HCT116 (cell line): ENCODE measurements around the gene TBC1D22B. TPM values are rescaled to one million over a fixed set of nuclear protein-coding genes. Genes with fewer than 3 reads are reported as not detected.
"Not testable (repeated sequence)": the region's sequence is repeated elsewhere in the genome, so short reads cannot be mapped to it uniquely, and the experiment has no call there.

Source experiments
- ATAC-seq: fragments of 200-7000 bp; cut with Tn5 transposase; 2 replicates; pipeline ENCODE4 v1.9.1; 2020; ENCODE audit warnings: mild to moderate bottlenecking, moderate library complexity
- BruUV-seq: library from RNA; stranded (reverse); fragments of 400-500 nt; replicated peaks from 2 replicates; lab custom pipeline; 2021; lab: Mats Ljungman, UMichigan
- CTCF ChIA-PET: fragments of 300-600 bp; sonication (Branson Sonifier 250); formaldehyde crosslinking; loops from one replicate; lab custom pipeline; 2021; ENCODE audit warnings: antibody characterized with exemption; lab: Charles Lee
- POLR2A ChIA-PET: fragments of 300-600, 350-600 bp; sonication (Branson Sonifier 250); formaldehyde crosslinking; loops from one replicate; lab custom pipeline; 2021; ENCODE audit warnings: antibody characterized with exemption; lab: Charles Lee
- RAD21 ChIA-PET, 2 experiments: fragments of 300-600 bp; sonication (Branson Sonifier 250); formaldehyde crosslinking; loops; one replicate each; lab custom pipeline; 2023; ENCODE audit warnings: low total read pairs in 2 of 2; ENCODE audit not compliant: uncharacterized antibody in 2 of 2, unreplicated experiment in 2 of 2, low non-redundant PET in 1 of 2; lab: Charles Lee
- DNase-seq: peaks from one replicate; pipeline ENCODE4 v3.0.0-alpha.2; 2010; ENCODE audit warnings: low read depth, low spot score
- H2AFZ ChIP-seq: fragments of 200-600 bp; shearing (Covaris generic), sonication (generic); 2 replicates; pipeline ENCODE4 v1.6.1; 2017; ENCODE audit warnings: low read depth, mixed run types, mixed read lengths, antibody characterized with exemption, low read length; ENCODE audit not compliant: poor library complexity, severe bottlenecking
- H3K27ac ChIP-seq: 2 replicates; pipeline ENCODE4 v1.5.1; 2012; ENCODE audit warnings: low read depth, low read length
- H3K27me3 ChIP-seq: fragments of 200-600 bp; sonication (generic); 2 replicates; pipeline ENCODE4 v1.6.1; 2016; ENCODE audit warnings: mixed run types, low read length, mixed read lengths; ENCODE audit not compliant: insufficient read depth
- H3K36me3 ChIP-seq, 2 experiments: fragments of 200-500 bp in 1 of 2; fragments of 200-600 bp in 1 of 2; sonication (Bioruptor generic) in 1 of 2; sonication (generic) in 1 of 2; 2 replicates each; pipeline versions ENCODE4 v1.5.1 to v1.6.1; 2014 to 2016; ENCODE audit warnings: low read length in 2 of 2, inconsistent platforms in 1 of 2, mixed read lengths in 1 of 2, mixed run types in 1 of 2; ENCODE audit not compliant: insufficient read depth in 2 of 2, control insufficient read depth in 1 of 2
- H3K4me1 ChIP-seq, 2 experiments: fragments of 200-600 bp in 1 of 2; sonication (generic) in 1 of 2; 2 replicates each; pipeline versions ENCODE4 v1.5.1 to v1.6.1; 2012 to 2017; ENCODE audit warnings: low read length in 2 of 2, inconsistent platforms in 1 of 2, mild to moderate bottlenecking in 1 of 2, mixed read lengths in 1 of 2, mixed run types in 1 of 2, moderate library complexity in 1 of 2; ENCODE audit not compliant: insufficient read depth in 2 of 2, control insufficient read depth in 1 of 2
- H3K4me2 ChIP-seq: fragments of 200-600 bp; sonication (generic); 2 replicates; pipeline ENCODE4 v1.6.1; 2017; ENCODE audit warnings: mixed run types, low read length, mixed read lengths
- H3K4me3 ChIP-seq, 2 experiments: fragments of 200-600 bp in 1 of 2; sonication (generic) in 1 of 2; replicated peaks in 1 of 2; 2 replicates each; pipeline ENCODE4 v1.5.1; 2011 to 2016; ENCODE audit warnings: low read length in 2 of 2, control low read depth in 1 of 2, low read depth in 1 of 2, mild to moderate bottlenecking in 1 of 2, mixed read lengths in 1 of 2, mixed run types in 1 of 2
- H3K79me2 ChIP-seq: fragments of 200-600 bp; sonication (generic); 2 replicates; pipeline ENCODE4 v1.6.1; 2017; ENCODE audit warnings: mild to moderate bottlenecking, mixed run types, low read length, moderate library complexity, mixed read lengths; ENCODE audit not compliant: insufficient read depth
- H3K9ac ChIP-seq: fragments of 200-600 bp; sonication (generic); 2 replicates; pipeline ENCODE4 v1.6.1; 2016; ENCODE audit warnings: low read length, mixed read lengths
- H3K9me2 ChIP-seq: fragments of 200-600 bp; sonication (generic), shearing (Covaris generic); 2 replicates; pipeline ENCODE4 v1.6.1; 2017; ENCODE audit warnings: mixed run types, mild to moderate bottlenecking, moderate library complexity; ENCODE audit not compliant: insufficient read depth
- H3K9me3 ChIP-seq, 2 experiments: fragments of 200-500 bp in 1 of 2; fragments of 200-600 bp in 1 of 2; sonication (Bioruptor generic) in 1 of 2; sonication (generic) in 1 of 2; 2 replicates each; pipeline ENCODE4 v1.6.1; 2014 to 2017; ENCODE audit warnings: low read length in 2 of 2, mixed read lengths in 2 of 2, inconsistent platforms in 1 of 2, low read depth in 1 of 2, mild to moderate bottlenecking in 1 of 2, mixed run types in 1 of 2, moderate library complexity in 1 of 2; ENCODE audit not compliant: control insufficient read depth in 1 of 2, insufficient read depth in 1 of 2
- H4K20me1 ChIP-seq: fragments of 200-600 bp; sonication (generic), shearing (Covaris generic); 2 replicates; pipeline ENCODE4 v1.6.1; 2017; ENCODE audit warnings: mixed run types, mild to moderate bottlenecking, moderate library complexity; ENCODE audit not compliant: insufficient read depth
- EGR1 ChIP-seq: IDR thresholded peaks from 2 replicates; pipeline ENCODE4 v1.6.1; 2012; ENCODE audit warnings: low read depth
- ELF1 ChIP-seq: IDR thresholded peaks from 2 replicates; pipeline ENCODE4 v1.6.1; 2012; ENCODE audit warnings: low read depth, borderline replicate concordance
- EZH2 ChIP-seq: fragments of 200-600 bp; sonication (generic); IDR thresholded peaks from 2 replicates; pipeline ENCODE4 v1.6.1; 2017; ENCODE audit warnings: antibody characterized with exemption, mixed run types
- EZH2phosphoT487 ChIP-seq: fragments of 200-600 bp; IDR thresholded peaks from 2 replicates; pipeline ENCODE4 v1.6.1; 2018; ENCODE audit warnings: antibody characterized with exemption, borderline replicate concordance
- FOSL1 ChIP-seq: IDR thresholded peaks from 2 replicates; pipeline ENCODE4 v1.6.1; 2012; ENCODE audit warnings: low read depth
- JUND ChIP-seq: IDR thresholded peaks from 2 replicates; pipeline ENCODE4 v1.6.1; 2012
- MAX ChIP-seq: IDR thresholded peaks from 2 replicates; pipeline ENCODE4 v1.6.1; 2012
- POLR2AphosphoS5 ChIP-seq: IDR thresholded peaks from 2 replicates; pipeline ENCODE4 v1.6.1; 2011; ENCODE audit warnings: mild to moderate bottlenecking, low read depth, low read length, moderate library complexity
- SIN3A ChIP-seq: IDR thresholded peaks from 2 replicates; pipeline ENCODE4 v1.6.1; 2012; ENCODE audit warnings: low read depth
- YY1 ChIP-seq: IDR thresholded peaks from 2 replicates; pipeline ENCODE4 v1.6.1; 2011; ENCODE audit warnings: low read length, low read depth, moderate library complexity, mild to moderate bottlenecking; ENCODE audit not compliant: insufficient replicate concordance; ENCODE audit errors: extremely low read depth
- ZFX ChIP-seq: fragments of 450-650 bp; IDR thresholded peaks from 2 replicates; pipeline ENCODE4 v1.6.1; 2017
- ZNF274 ChIP-seq: fragments of 200-500 bp; sonication (Bioruptor generic); IDR thresholded peaks from 2 replicates; pipeline ENCODE4 v1.6.1; 2014; ENCODE audit warnings: mild to moderate bottlenecking, low read depth, low read length, inconsistent platforms
- intact Hi-C: fragments of 100-400 bp; cut with micrococcal nuclease; formaldehyde crosslinking; loops from 2 replicates; pipeline ENCODE4 v1.10.0; 2022
- total RNA-seq: library from RNA; stranded (reverse); gene quantifications from one replicate; pipeline ENCODE4 v1.2.1, GENCODE V29; 2021; ENCODE audit not compliant: unreplicated experiment

The TBC1D22B gene
- total RNA-seq, 1 experiment from 2014 or later = 9.1 TPM

GRCh38 chr6:37305841-37306425 is 48.4 kb downstream of the TBC1D22B start:
- BruUV-seq = no TSS peak
- H3K27me3 ChIP-seq = no peaks in the 10 kb centered on the region
- intact Hi-C loops = loop anchor here (5.0 kb wide), 1 partner anchor 289 kb away; no protein-coding TSS in a partner anchor
- DNase-seq = no peak
- no peak overlapping the region for H3K9ac ChIP-seq
- ATAC-seq = no peak
- H2AFZ ChIP-seq = no peak overlapping the region
- H4K20me1 ChIP-seq = no peaks in the 10 kb centered on the region
- H3K4me1 ChIP-seq = no peaks in the 10 kb centered on the region
- no peak overlapping the region for H3K4me2 ChIP-seq
- ChIA-PET POLR2A (no interaction called here), RAD21 (no interaction called here), CTCF (no interaction called here)
- H3K36me3 ChIP-seq = peaks cover 5 to 8% of the 10 kb centered on the region in 2 experiments; a peak in 2 of 4 replicates
- H3K79me2 ChIP-seq = no peaks in the 10 kb centered on the region
- H3K9me2 ChIP-seq = no peaks in the 10 kb centered on the region
- H3K4me3 ChIP-seq = no peak overlapping the region
- no peak overlapping the region for H3K27ac ChIP-seq
- no peak for TF ChIP-seq EZH2
- TF ChIP-seq ZNF274 = no peak
- no peak for TF ChIP-seq SIN3A
- no peak for TF ChIP-seq YY1
- no peak for TF ChIP-seq ZFX
- TF ChIP-seq POLR2AphosphoS5 = no peak
- TF ChIP-seq EGR1 = no peak
- TF ChIP-seq ELF1 = no peak
- H3K9me3 ChIP-seq = no peaks in the 10 kb centered on the region

GRCh38 chr6:37306624-37307222 is 49.2 kb downstream of the TBC1D22B start:
- intact Hi-C loops = loop anchor here (5.0 kb wide), 1 partner anchor 289 kb away; no protein-coding TSS in a partner anchor
- POLR2A ChIA-PET = no interaction called here

GRCh38 chr6:37307484-37307883 is 49.9 kb downstream of the TBC1D22B start:
- H3K9me3 ChIP-seq, ATAC-seq, BruUV-seq, H4K20me1 ChIP-seq, H3K27me3 ChIP-seq, RAD21 ChIA-PET, POLR2A ChIA-PET, H3K36me3 ChIP-seq, DNase-seq, H3K9me2 ChIP-seq, H3K4me3 ChIP-seq, H3K9ac ChIP-seq, H3K27ac ChIP-seq, H3K4me1 ChIP-seq, H3K79me2 ChIP-seq, H3K4me2 ChIP-seq, H2AFZ ChIP-seq, CTCF ChIA-PET: not testable (repeated sequence)
- intact Hi-C loops = loop anchor here (5.0 kb wide), 1 partner anchor 290 kb away; no protein-coding TSS in a partner anchor

More at GRCh38 chr6:37306624-37307222, 49.2 kb downstream of the TBC1D22B start:
- no peaks in the 10 kb centered on the region for H3K79me2 ChIP-seq
- no peak overlapping the region for H3K4me2 ChIP-seq
- CTCF ChIA-PET = no interaction called here
- H3K4me1 ChIP-seq = no peaks in the 10 kb centered on the region
- no peaks in the 10 kb centered on the region for H3K27me3 ChIP-seq
- DNase-seq (no peak), ATAC-seq (no peak)
- H3K9ac ChIP-seq = no peak overlapping the region
- H2AFZ ChIP-seq = no peak overlapping the region
- BruUV-seq = no TSS peak
- no peaks in the 10 kb centered on the region for H3K9me3 ChIP-seq
- no peak overlapping the region for H3K27ac ChIP-seq
- RAD21 ChIA-PET = no interaction called here
- H3K4me3 ChIP-seq = no peak overlapping the region
- peaks cover 5 to 8% of the 10 kb centered on the region in 2 experiments; a peak in 2 of 4 replicates for H3K36me3 ChIP-seq
- TF ChIP-seq EZH2phosphoT487 (no peak), FOSL1 (no peak), JUND (no peak), MAX (no peak)
- no peaks in the 10 kb centered on the region for H4K20me1 ChIP-seq
- no peaks in the 10 kb centered on the region for H3K9me2 ChIP-seq
